Small intestine (tissue), 7 donors: ENCODE data around the gene BIK. TPM values are rescaled to one million over a fixed set of nuclear protein-coding genes. Genes with fewer than 3 reads are reported as not detected.

ENCODE experiments used
- DNase-seq, 2 donors: peaks; one replicate each; pipeline versions ENCODE4 v3.0.0 to v3.0.0-alpha.2; 2013
- FAIRE-seq: peaks from 2 replicates; lab custom pipeline; 2012; peaks lifted over from hg19 to GRCh38; lab: Jason Lieb, UNC
- H3K27ac ChIP-seq, 3 donors: one replicate each; pipeline ENCODE4 v1.5.1; 2013; ENCODE audit warnings: low read length in 2 of 3, mild to moderate bottlenecking in 2 of 3, control low read depth in 1 of 3, inconsistent platforms in 1 of 3, low read depth in 1 of 3, moderate library complexity in 1 of 3
- H3K27me3 ChIP-seq, 3 donors: one replicate each; pipeline ENCODE4 v1.6.1; 2013; ENCODE audit warnings: low read length in 3 of 3, inconsistent platforms in 1 of 3; ENCODE audit not compliant: control insufficient read depth in 3 of 3, insufficient read depth in 3 of 3
- H3K36me3 ChIP-seq, 3 donors: one replicate each; pipeline ENCODE4 v1.6.1; 2013; ENCODE audit warnings: low read length in 3 of 3, inconsistent platforms in 1 of 3, low read depth in 1 of 3, mild to moderate bottlenecking in 1 of 3, moderate library complexity in 1 of 3; ENCODE audit not compliant: control insufficient read depth in 3 of 3, insufficient read depth in 2 of 3
- H3K4me1 ChIP-seq, 3 donors: one replicate each; pipeline ENCODE4 v1.6.1; 2013; ENCODE audit warnings: low read length in 2 of 3, inconsistent platforms in 1 of 3, low read depth in 1 of 3, mild to moderate bottlenecking in 1 of 3, moderate library complexity in 1 of 3; ENCODE audit not compliant: control insufficient read depth in 3 of 3, insufficient read depth in 2 of 3
- H3K4me3 ChIP-seq, 3 donors: one replicate each; pipeline ENCODE4 v1.5.1; 2013; ENCODE audit warnings: low read length in 3 of 3, control low read depth in 1 of 3, inconsistent platforms in 1 of 3, low read depth in 1 of 3, mild to moderate bottlenecking in 1 of 3, moderate library complexity in 1 of 3
- H3K9me3 ChIP-seq, 2 donors: one replicate each; pipeline ENCODE4 v1.6.1; 2013; ENCODE audit warnings: low read depth in 1 of 2, low read length in 1 of 2; ENCODE audit not compliant: control insufficient read depth in 2 of 2, insufficient read depth in 1 of 2
- WGBS, 3 donors: extraction: QIAGEN DNeasy Blood & Tissue Kit; methylation state at CpG; one replicate each; pipeline ENCODE4 v1.1.7; 2013; 5-methylcytosine and 5-hydroxymethylcytosine counted together
- polyA plus RNA-seq, 4 donors: library from polyadenylated mRNA; stranded (reverse) in 3 of 4; unstranded in 1 of 4; fragments of 200-250 nt in 3 of 4; fragments of 120-200 nt in 1 of 4; gene quantifications; one replicate each; pipeline versions ENCODE4 v1.2.1 to v1.2.3, GENCODE V29; 2013
- donor health status: healthy with polysubstance abuse.
- donor health status: control.
- donor health status: control.
- donor health status: Bipolar disorder and iron deficiency.
- donor health status: healthy.

BIK gene
- polyA plus RNA-seq, 4 donors, result 1.7 to 26.2 (median 18.7) TPM

- H3K4me3 ChIP-seq, result no peak overlapping the region
- 78 to 84% (median 79%) methylated on average over 14 of the region's 14 CpGs for WGBS, 3 donors
- H3K4me1 ChIP-seq, result no peaks in the 10 kb centered on the region
- no peaks in the 10 kb centered on the region for H3K9me3 ChIP-seq
- H3K27me3 ChIP-seq, result no peaks in the 10 kb centered on the region
- FAIRE-seq, result no peak
- no peak for DNase-seq
- H3K36me3 ChIP-seq, result peaks cover 5 to 97% (median 22%) of the 10 kb centered on the region in 3 donors
- H3K27ac ChIP-seq, result peak overlapping the region in 2 of 3 donors; percentile 52 to 69
Measured at GRCh38 chr22:43171019-43171491, 60.5 kb downstream of the BIK start.

- H3K27ac ChIP-seq, result peak overlapping the region in 2 of 3 donors; percentile 52 to 69
- DNase-seq (peak in 1 of 2 donors; percentile 93), FAIRE-seq (no peak)
- H3K4me1 ChIP-seq, result no peaks in the 10 kb centered on the region
- WGBS, 3 donors, result 37 to 77% (median 61%) methylated on average over 11 to 12 of the region's 12 CpGs
- H3K4me3 ChIP-seq, result peak overlapping the region in 1 of 3 donors; percentile 12
- no peaks in the 10 kb centered on the region for H3K9me3 ChIP-seq
- no peaks in the 10 kb centered on the region for H3K27me3 ChIP-seq
- peaks cover 5 to 98% (median 22%) of the 10 kb centered on the region in 3 donors for H3K36me3 ChIP-seq
Measured at GRCh38 chr22:43171607-43172006, 61.1 kb downstream of the BIK start.

GRCh38 chr22:43172191-43172590 lies 61.6 kb downstream of the BIK start:
- Histone ChIP-seq H3K4me1 (no peaks in the 10 kb centered on the region), H3K27me3 (no peaks in the 10 kb centered on the region), H3K9me3 (no peaks in the 10 kb centered on the region), H3K36me3 (peaks cover 5 to 98% (median 22%) of the 10 kb centered on the region in 3 donors), H3K27ac (peak overlapping the region in 1 of 3 donors; percentile 47), H3K4me3 (no peak overlapping the region)
- 96 to 99% (median 98%) methylated on average over 19 of the region's 19 CpGs for WGBS, 3 donors
- no peak for FAIRE-seq
- no peak for DNase-seq

- no peak for DNase-seq
- 94 to 96% (median 96%) methylated on average over 8 to 9 of the region's 9 CpGs for WGBS, 3 donors
- H3K27ac ChIP-seq, result no peak overlapping the region
Measured at GRCh38 chr22:43173566-43173965, 63.0 kb downstream of the BIK start.

GRCh38 chr22:43173976-43174720 lies 63.6 kb downstream of the BIK start:
- no peak for DNase-seq
- no peaks in the 10 kb centered on the region for H3K4me1 ChIP-seq
- H3K4me3 ChIP-seq, result no peak overlapping the region
- H3K9me3 ChIP-seq, result no peaks in the 10 kb centered on the region
- no peak overlapping the region for H3K27ac ChIP-seq
- H3K36me3 ChIP-seq, result peaks cover 5 to 95% (median 18%) of the 10 kb centered on the region in 3 donors
- no peak for FAIRE-seq
- no peaks in the 10 kb centered on the region for H3K27me3 ChIP-seq
- 95 to 97% (median 97%) methylated on average over 39 of the region's 39 CpGs for WGBS, 3 donors

More at GRCh38 chr22:43173566-43173965, 63.0 kb downstream of the BIK start:
- no peak for FAIRE-seq
- H3K36me3 ChIP-seq, result peaks cover 5 to 95% (median 21%) of the 10 kb centered on the region in 3 donors
- no peaks in the 10 kb centered on the region for H3K4me1 ChIP-seq
- no peaks in the 10 kb centered on the region for H3K27me3 ChIP-seq
- H3K9me3 ChIP-seq, result no peaks in the 10 kb centered on the region
- H3K4me3 ChIP-seq, result no peak overlapping the region

GRCh38 chr22:43174941-43175531 lies 64.5 kb downstream of the BIK start:
- Histone ChIP-seq H3K9me3 (no peaks in the 10 kb centered on the region), H3K4me1 (no peaks in the 10 kb centered on the region), H3K27ac (no peak overlapping the region), H3K36me3 (peaks cover 8 to 95% (median 18%) of the 10 kb centered on the region in 3 donors), H3K27me3 (no peaks in the 10 kb centered on the region), H3K4me3 (no peak overlapping the region)
- 86 to 94% (median 91%) methylated on average over 8 to 9 of the region's 9 CpGs for WGBS, 3 donors
- FAIRE-seq (no peak), DNase-seq (no peak)

GRCh38 chr22:43176090-43176489 lies 65.5 kb downstream of the BIK start:
- no peaks in the 10 kb centered on the region for H3K27me3 ChIP-seq
- H3K36me3 ChIP-seq, result peaks cover 8 to 96% (median 18%) of the 10 kb centered on the region in 3 donors
- no peaks in the 10 kb centered on the region for H3K4me1 ChIP-seq
- DNase-seq (no peak), FAIRE-seq (no peak)
- H3K4me3 ChIP-seq, result no peak overlapping the region
- 85 to 90% (median 89%) methylated on average over 15 of the region's 15 CpGs for WGBS, 3 donors
- H3K27ac ChIP-seq, result no peak overlapping the region
- no peaks in the 10 kb centered on the region for H3K9me3 ChIP-seq

- no peak for FAIRE-seq
- Histone ChIP-seq H3K36me3 (peaks cover 8 to 96% (median 14%) of the 10 kb centered on the region in 3 donors), H3K4me3 (no peak overlapping the region)
Measured at GRCh38 chr22:43177479-43177878, 66.9 kb downstream of the BIK start.

More at GRCh38 chr22:43177479-43177878, 66.9 kb downstream of the BIK start:
- 87 to 92% (median 89%) methylated on average over 7 of the region's 7 CpGs for WGBS, 3 donors
- no peak for DNase-seq
- Histone ChIP-seq H3K27me3 (no peaks in the 10 kb centered on the region), H3K27ac (no peak overlapping the region), H3K9me3 (no peaks in the 10 kb centered on the region), H3K4me1 (no peaks in the 10 kb centered on the region)
